H9 (cell line): ENCODE data around the gene ATP2B2. TPM values are rescaled to one million over a fixed set of nuclear protein-coding genes. Genes with fewer than 3 reads are reported as not detected.

Experiments
- DNase-seq: peaks from one replicate; pipeline ENCODE4 v3.0.0-alpha.2; 2017
- H2AFZ ChIP-seq: one replicate; pipeline ENCODE4 v1.6.1; 2013; ENCODE audit warnings: mild to moderate bottlenecking, low read length, control low read depth, moderate library complexity
- H2AK5ac ChIP-seq: 2 replicates; pipeline ENCODE4 v1.6.1; 2013; ENCODE audit warnings: low read length, control low read depth, mixed read lengths; ENCODE audit not compliant: insufficient read length
- H2BK120ac ChIP-seq: one replicate; pipeline ENCODE4 v1.6.1; 2013; ENCODE audit warnings: low read depth, mild to moderate bottlenecking, low read length, control low read depth, inconsistent platforms; ENCODE audit not compliant: poor library complexity, severe bottlenecking
- H2BK12ac ChIP-seq: 2 replicates; pipeline ENCODE4 v1.6.1; 2013; ENCODE audit warnings: low read length, control low read depth, mixed read lengths, low read depth; ENCODE audit not compliant: insufficient read length
- H2BK15ac ChIP-seq: 2 replicates; pipeline ENCODE4 v1.6.1; 2013; ENCODE audit warnings: low read depth, low read length, control low read depth
- H2BK20ac ChIP-seq: one replicate; pipeline ENCODE4 v1.6.1; 2013; ENCODE audit warnings: low read depth, mild to moderate bottlenecking, low read length, control low read depth, inconsistent platforms; ENCODE audit not compliant: poor library complexity, severe bottlenecking
- H2BK5ac ChIP-seq: 2 replicates; pipeline ENCODE4 v1.6.1; 2013; ENCODE audit warnings: low read length, control low read depth, mixed read lengths; ENCODE audit not compliant: insufficient read length
- H3K14ac ChIP-seq: 2 replicates; pipeline ENCODE4 v1.6.1; 2013; ENCODE audit warnings: low read length, control low read depth; ENCODE audit not compliant: insufficient read depth
- H3K18ac ChIP-seq: 2 replicates; pipeline ENCODE4 v1.6.1; 2013; ENCODE audit warnings: low read depth, mild to moderate bottlenecking, mixed read lengths, low read length, control low read depth; ENCODE audit not compliant: insufficient read length
- H3K23ac ChIP-seq: 2 replicates; pipeline ENCODE4 v1.6.1; 2013; ENCODE audit warnings: low read length, control low read depth, mixed read lengths, low read depth; ENCODE audit not compliant: insufficient read length
- H3K23me2 ChIP-seq: 2 replicates; pipeline ENCODE4 v1.6.1; 2013; ENCODE audit warnings: low read depth, mild to moderate bottlenecking, mixed read lengths, low read length, control low read depth; ENCODE audit not compliant: insufficient read length, poor library complexity, severe bottlenecking
- H3K27ac ChIP-seq: 2 replicates; pipeline ENCODE4 v1.5.1; 2013; ENCODE audit warnings: low read length, control low read depth, mixed read lengths, low read depth; ENCODE audit not compliant: insufficient read length
- H3K27me3 ChIP-seq: 2 replicates; pipeline ENCODE4 v1.6.1; 2013; ENCODE audit warnings: low read length, control low read depth, inconsistent platforms; ENCODE audit not compliant: insufficient read depth
- H3K4ac ChIP-seq: 2 replicates; pipeline ENCODE4 v1.6.1; 2013; ENCODE audit warnings: low read depth, mild to moderate bottlenecking, control low read depth, inconsistent platforms, low read length, moderate library complexity
- H3K4me1 ChIP-seq: 2 replicates; pipeline ENCODE4 v1.6.1; 2013; ENCODE audit warnings: low read length, control low read depth, inconsistent platforms; ENCODE audit not compliant: insufficient read depth
- H3K4me2 ChIP-seq: 2 replicates; pipeline ENCODE4 v1.6.1; 2013; ENCODE audit warnings: low read length, control low read depth, mixed read lengths; ENCODE audit not compliant: insufficient read length, insufficient read depth
- H3K56ac ChIP-seq: 2 replicates; pipeline ENCODE4 v1.6.1; 2013; ENCODE audit warnings: low read depth, mild to moderate bottlenecking, mixed read lengths, low read length, control low read depth; ENCODE audit not compliant: insufficient read length
- H3K79me1 ChIP-seq: 2 replicates; pipeline ENCODE4 v1.6.1; 2013; ENCODE audit warnings: low read depth, mild to moderate bottlenecking, moderate library complexity, low read length, control low read depth, inconsistent platforms; ENCODE audit not compliant: insufficient read depth, poor library complexity, severe bottlenecking
- H3K79me2 ChIP-seq: 2 replicates; pipeline ENCODE4 v1.6.1; 2013; ENCODE audit warnings: low read length, control low read depth, inconsistent platforms; ENCODE audit not compliant: insufficient read depth
- H3K9ac ChIP-seq: 2 replicates; pipeline ENCODE4 v1.6.1; 2013; ENCODE audit warnings: low read length, control low read depth, mixed read lengths; ENCODE audit not compliant: insufficient read length; ENCODE audit errors: extremely low read depth
- H3K9me3 ChIP-seq: one replicate; pipeline ENCODE4 v1.6.1; 2013; ENCODE audit warnings: low read depth, low read length, inconsistent platforms; ENCODE audit not compliant: control insufficient read depth
- H3T11ph ChIP-seq: one replicate; pipeline ENCODE4 v1.6.1; 2013; ENCODE audit warnings: mild to moderate bottlenecking, low read length, control low read depth, inconsistent platforms
- H4K20me1 ChIP-seq: one replicate; pipeline ENCODE4 v1.6.1; 2013; ENCODE audit not compliant: control insufficient read depth, insufficient read length, insufficient read depth
- H4K5ac ChIP-seq: 2 replicates; pipeline ENCODE4 v1.6.1; 2013; ENCODE audit warnings: low read depth, mild to moderate bottlenecking, mixed read lengths, low read length, control low read depth; ENCODE audit not compliant: insufficient read length
- H4K8ac ChIP-seq: replicated peaks from 2 replicates; pipeline ENCODE4 v1.6.1; 2013; ENCODE audit warnings: low read length, control low read depth, mixed read lengths, low read depth; ENCODE audit not compliant: insufficient read length
- H4K91ac ChIP-seq: 2 replicates; pipeline ENCODE4 v1.6.1; 2013; ENCODE audit warnings: low read depth, mild to moderate bottlenecking, moderate library complexity, mixed read lengths, low read length, control low read depth; ENCODE audit not compliant: insufficient read length
- H3K27ac Mint-ChIP-seq, 3 experiments: 2 replicates in 2 of 3; 3 replicates in 1 of 3; pipeline ENCODE4 v1.8.0; 2020 to 2021; ENCODE audit warnings: mixed read lengths in 3 of 3, mild to moderate bottlenecking in 1 of 3, moderate library complexity in 1 of 3
- H3K27me3 Mint-ChIP-seq: 2 replicates; pipeline ENCODE4 v1.8.0; 2021; ENCODE audit warnings: low read depth, mild to moderate bottlenecking, moderate library complexity, mixed read lengths
- H3K36me3 Mint-ChIP-seq, 3 experiments: 2 replicates in 2 of 3; 3 replicates in 1 of 3; pipeline ENCODE4 v1.8.0; 2020 to 2021; ENCODE audit warnings: low read depth in 3 of 3, mixed read lengths in 3 of 3; ENCODE audit not compliant: insufficient read depth in 1 of 3
- H3K4me1 Mint-ChIP-seq, 2 experiments: 2 replicates each; pipeline ENCODE4 v1.8.0; 2020; ENCODE audit warnings: mixed read lengths in 2 of 2
- H3K4me3 Mint-ChIP-seq, 2 experiments: 2 replicates in 1 of 2; 3 replicates in 1 of 2; pipeline ENCODE4 v1.8.0; 2020 to 2021; ENCODE audit warnings: mild to moderate bottlenecking in 2 of 2, mixed read lengths in 2 of 2, moderate library complexity in 1 of 2
- H3K9me3 Mint-ChIP-seq, 2 experiments: 2 replicates in 1 of 2; 3 replicates in 1 of 2; pipeline ENCODE4 v1.8.0; 2020; ENCODE audit warnings: mild to moderate bottlenecking in 2 of 2, mixed read lengths in 2 of 2, moderate library complexity in 1 of 2
- WGBS: extraction: QIAGEN DNeasy Blood & Tissue Kit; methylation state at CpG from one replicate; pipeline ENCODE4 v1.1.7; 2013; ENCODE audit warnings: missing lambda C conversion rate, low lambda C conversion rate, mixed read lengths; ENCODE audit not compliant: insufficient read length; ENCODE audit errors: extremely low coverage; 5-methylcytosine and 5-hydroxymethylcytosine counted together
- total RNA-seq: library from RNA; stranded (reverse); gene quantifications from 2 replicates; pipeline ENCODE4 v1.2.1, GENCODE V29; 2021
- TF ChIP-seq, protein P1 (sequence below): fragments of 200-600 bp; sonication (generic); conservative IDR thresholded peaks from 3 replicates; pipeline ENCODE4 v1.8.0; 2021; ENCODE audit warnings: antibody characterized with exemption, mild to moderate bottlenecking

Gene ATP2B2
- total RNA-seq, 1 experiment from 2014 or later, result 0.33 TPM

DNA sequence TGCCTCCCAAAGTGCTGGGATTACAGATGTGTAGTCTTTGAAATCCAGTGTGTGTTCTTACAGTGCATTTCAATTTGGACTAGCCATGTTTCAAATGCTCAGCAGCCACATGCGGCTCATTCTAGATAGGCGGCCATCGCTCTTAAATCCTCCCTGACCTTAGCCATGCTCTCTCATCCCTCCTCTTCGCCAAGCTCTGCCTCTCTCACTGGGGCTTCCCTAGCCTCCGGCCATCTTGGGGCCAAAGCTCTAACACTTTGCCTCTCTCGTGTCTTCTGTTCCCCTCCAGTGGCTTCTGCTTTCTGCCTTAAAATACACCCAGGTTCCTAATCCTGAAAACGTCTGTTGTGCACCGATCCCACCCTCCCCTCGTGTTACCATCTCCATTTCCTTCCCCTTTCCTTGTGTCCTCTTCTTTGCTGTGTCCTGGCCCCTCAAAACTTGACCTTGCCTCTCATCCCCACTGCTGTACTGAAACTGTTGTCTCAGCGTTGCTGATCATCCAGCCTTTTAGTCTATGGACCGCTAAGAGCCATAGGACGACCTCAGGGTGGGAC lies 211.3 kb downstream of the ATP2B2 start:
- no peak overlapping the region for H3K56ac ChIP-seq
- no peaks in the 10 kb centered on the region for H3K9me3 ChIP-seq
- 0 out of 4 replicates have a peak, but pooled peaks cover 0 to 4% of the 10 kb centered on the region in 2 experiments for H3K4me1 Mint-ChIP-seq
- H2AFZ ChIP-seq, result no peak overlapping the region
- H2BK12ac ChIP-seq, result no peak overlapping the region
- no peak overlapping the region for H3K23ac ChIP-seq
- no peak for DNase-seq
- H3K14ac ChIP-seq, result no peak overlapping the region
- H2BK15ac ChIP-seq, result no peak overlapping the region
- H4K5ac ChIP-seq, result no peak overlapping the region
- no CpG with 5 or more reads among the region's 12 CpGs for WGBS
- H3K9me3 Mint-ChIP-seq, result no peaks in the 10 kb centered on the region
- H3K4me3 Mint-ChIP-seq, result no peak overlapping the region
- H3K23me2 ChIP-seq, result no peaks in the 10 kb centered on the region
- no peaks in the 10 kb centered on the region for H4K20me1 ChIP-seq
- no peak overlapping the region for H3K4me2 ChIP-seq
- no peak overlapping the region for H3T11ph ChIP-seq
- H2AK5ac ChIP-seq, result no peak overlapping the region
- peak overlapping the region in 1 of 3 experiments; percentile 11; a peak in 1 of 7 replicates for H3K27ac Mint-ChIP-seq
- no peak overlapping the region for H2BK20ac ChIP-seq
- no peaks in the 10 kb centered on the region for H3K79me2 ChIP-seq
- H3K4ac ChIP-seq, result no peak overlapping the region
- H3K9ac ChIP-seq, result no peak overlapping the region
- H3K4me1 ChIP-seq, result no peaks in the 10 kb centered on the region
- H3K27me3 ChIP-seq, result no peaks in the 10 kb centered on the region
- TF ChIP-seq, protein P1, sequence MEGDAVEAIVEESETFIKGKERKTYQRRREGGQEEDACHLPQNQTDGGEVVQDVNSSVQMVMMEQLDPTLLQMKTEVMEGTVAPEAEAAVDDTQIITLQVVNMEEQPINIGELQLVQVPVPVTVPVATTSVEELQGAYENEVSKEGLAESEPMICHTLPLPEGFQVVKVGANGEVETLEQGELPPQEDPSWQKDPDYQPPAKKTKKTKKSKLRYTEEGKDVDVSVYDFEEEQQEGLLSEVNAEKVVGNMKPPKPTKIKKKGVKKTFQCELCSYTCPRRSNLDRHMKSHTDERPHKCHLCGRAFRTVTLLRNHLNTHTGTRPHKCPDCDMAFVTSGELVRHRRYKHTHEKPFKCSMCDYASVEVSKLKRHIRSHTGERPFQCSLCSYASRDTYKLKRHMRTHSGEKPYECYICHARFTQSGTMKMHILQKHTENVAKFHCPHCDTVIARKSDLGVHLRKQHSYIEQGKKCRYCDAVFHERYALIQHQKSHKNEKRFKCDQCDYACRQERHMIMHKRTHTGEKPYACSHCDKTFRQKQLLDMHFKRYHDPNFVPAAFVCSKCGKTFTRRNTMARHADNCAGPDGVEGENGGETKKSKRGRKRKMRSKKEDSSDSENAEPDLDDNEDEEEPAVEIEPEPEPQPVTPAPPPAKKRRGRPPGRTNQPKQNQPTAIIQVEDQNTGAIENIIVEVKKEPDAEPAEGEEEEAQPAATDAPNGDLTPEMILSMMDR, result no peak
- H3K18ac ChIP-seq, result no peak overlapping the region
- no peak overlapping the region for H2BK120ac ChIP-seq
- H4K91ac ChIP-seq, result no peak overlapping the region
- no peak overlapping the region for H3K27ac ChIP-seq
- no peak overlapping the region for H4K8ac ChIP-seq
- no peaks in the 10 kb centered on the region for H3K27me3 Mint-ChIP-seq
- H3K79me1 ChIP-seq, result no peaks in the 10 kb centered on the region
- no peak overlapping the region for H2BK5ac ChIP-seq
- H3K36me3 Mint-ChIP-seq, result peaks cover 15 to 38% (median 28%) of the 10 kb centered on the region in 3 experiments; a peak in 6 of 7 replicates
